Measurements from ENCODE around the gene RAB22A.

DNA sequence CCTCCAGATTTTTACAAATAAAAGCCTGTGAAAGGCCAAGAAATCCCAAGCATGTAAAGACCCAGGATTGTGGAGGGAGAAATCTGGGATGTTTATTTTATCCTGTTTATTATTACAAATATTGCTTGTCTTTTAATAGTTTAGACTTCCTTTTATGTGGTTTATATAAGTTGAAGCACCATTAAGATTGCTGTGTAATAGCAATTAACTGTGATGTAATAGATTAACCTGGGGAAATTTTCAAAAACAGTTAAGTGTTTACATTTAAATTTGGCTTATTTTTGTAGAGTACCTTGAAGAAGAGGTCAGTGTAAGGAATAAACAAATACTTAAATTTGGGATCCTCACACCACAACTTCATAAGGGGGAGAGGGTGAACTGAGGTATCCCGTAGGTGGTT lies 106.5 kb downstream of the RAB22A start:
- no peak for TF ChIP-seq CTCF (IDR thresholded peaks at IDR 0.05; ENCODE audit: insufficient read depth, low read length)
- no peak for TF ChIP-seq POLR2AphosphoS5 (IDR thresholded peaks at IDR 0.05; ENCODE audit: low read depth)
- TF ChIP-seq GABPA (IDR thresholded peaks at IDR 0.05; ENCODE audit: low read depth): no peak
- TF ChIP-seq, protein P1, sequence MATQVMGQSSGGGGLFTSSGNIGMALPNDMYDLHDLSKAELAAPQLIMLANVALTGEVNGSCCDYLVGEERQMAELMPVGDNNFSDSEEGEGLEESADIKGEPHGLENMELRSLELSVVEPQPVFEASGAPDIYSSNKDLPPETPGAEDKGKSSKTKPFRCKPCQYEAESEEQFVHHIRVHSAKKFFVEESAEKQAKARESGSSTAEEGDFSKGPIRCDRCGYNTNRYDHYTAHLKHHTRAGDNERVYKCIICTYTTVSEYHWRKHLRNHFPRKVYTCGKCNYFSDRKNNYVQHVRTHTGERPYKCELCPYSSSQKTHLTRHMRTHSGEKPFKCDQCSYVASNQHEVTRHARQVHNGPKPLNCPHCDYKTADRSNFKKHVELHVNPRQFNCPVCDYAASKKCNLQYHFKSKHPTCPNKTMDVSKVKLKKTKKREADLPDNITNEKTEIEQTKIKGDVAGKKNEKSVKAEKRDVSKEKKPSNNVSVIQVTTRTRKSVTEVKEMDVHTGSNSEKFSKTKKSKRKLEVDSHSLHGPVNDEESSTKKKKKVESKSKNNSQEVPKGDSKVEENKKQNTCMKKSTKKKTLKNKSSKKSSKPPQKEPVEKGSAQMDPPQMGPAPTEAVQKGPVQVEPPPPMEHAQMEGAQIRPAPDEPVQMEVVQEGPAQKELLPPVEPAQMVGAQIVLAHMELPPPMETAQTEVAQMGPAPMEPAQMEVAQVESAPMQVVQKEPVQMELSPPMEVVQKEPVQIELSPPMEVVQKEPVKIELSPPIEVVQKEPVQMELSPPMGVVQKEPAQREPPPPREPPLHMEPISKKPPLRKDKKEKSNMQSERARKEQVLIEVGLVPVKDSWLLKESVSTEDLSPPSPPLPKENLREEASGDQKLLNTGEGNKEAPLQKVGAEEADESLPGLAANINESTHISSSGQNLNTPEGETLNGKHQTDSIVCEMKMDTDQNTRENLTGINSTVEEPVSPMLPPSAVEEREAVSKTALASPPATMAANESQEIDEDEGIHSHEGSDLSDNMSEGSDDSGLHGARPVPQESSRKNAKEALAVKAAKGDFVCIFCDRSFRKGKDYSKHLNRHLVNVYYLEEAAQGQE (IDR thresholded peaks at IDR 0.05; ENCODE audit: insufficient replicate concordance, low read depth): no peak
